H1 (cell line): Measurements from ENCODE around the gene TNFRSF1A. TPM values are rescaled to one million over a fixed set of nuclear protein-coding genes. Genes with fewer than 3 reads are reported as not detected.

ENCODE experiments used
- CTCF ChIA-PET: fragments of 300-600 bp; sonication (Branson Sonifier 250); formaldehyde crosslinking; loops from one replicate; lab custom pipeline; 2021; ENCODE audit not compliant: partially characterized antibody; lab: Charles Lee
- POLR2A ChIA-PET: fragments of 300-600 bp; sonication (Branson Sonifier 250); formaldehyde crosslinking; loops from one replicate; lab custom pipeline; 2021; ENCODE audit warnings: inconsistent platforms; ENCODE audit not compliant: partially characterized antibody; lab: Charles Lee
- DNase-seq, 2 experiments: peaks; one replicate each; pipeline versions ENCODE4 v3.0.0 to v3.0.0-alpha.2; 2010 to 2022; ENCODE audit warnings: low spot score in 2 of 2, low read depth in 1 of 2, mixed read lengths in 1 of 2
- FAIRE-seq: peaks from 2 replicates; lab custom pipeline; 2011; peaks lifted over from hg19 to GRCh38; lab: Jason Lieb, UNC
- H2AFZ ChIP-seq: 2 replicates; pipeline ENCODE4 v1.8.1; 2012; ENCODE audit warnings: low read length, inconsistent platforms
- H2AK5ac ChIP-seq: 2 replicates; pipeline ENCODE4 v1.6.1; 2013; ENCODE audit warnings: low read depth, low read length
- H2BK120ac ChIP-seq: replicated peaks from 2 replicates; pipeline ENCODE3; 2013; ENCODE audit warnings: low read depth, low read length, inconsistent platforms
- H2BK12ac ChIP-seq: 2 replicates; pipeline ENCODE4 v1.6.1; 2013; ENCODE audit warnings: low read depth, low read length
- H2BK15ac ChIP-seq: 2 replicates; pipeline ENCODE4 v1.6.1; 2013; ENCODE audit warnings: low read length
- H2BK20ac ChIP-seq: 2 replicates; pipeline ENCODE4 v1.6.1; 2013; ENCODE audit warnings: low read length
- H2BK5ac ChIP-seq: 2 replicates; pipeline ENCODE4 v1.6.1; 2013; ENCODE audit warnings: low read depth, low read length
- H3K14ac ChIP-seq: 2 replicates; pipeline ENCODE4 v1.6.1; 2013; ENCODE audit warnings: inconsistent platforms; ENCODE audit not compliant: insufficient read length
- H3K18ac ChIP-seq: 2 replicates; pipeline ENCODE4 v1.6.1; 2013; ENCODE audit warnings: low read length; ENCODE audit errors: extremely low read depth
- H3K23ac ChIP-seq: 2 replicates; pipeline ENCODE4 v1.6.1; 2013; ENCODE audit warnings: inconsistent platforms; ENCODE audit not compliant: insufficient read length
- H3K23me2 ChIP-seq: 2 replicates; pipeline ENCODE4 v1.6.1; 2013; ENCODE audit warnings: low read depth, low read length
- H3K27ac ChIP-seq: 2 replicates; pipeline ENCODE4 v1.6.1; 2011; ENCODE audit warnings: low read depth, low read length, inconsistent platforms
- H3K27me3 ChIP-seq, 4 experiments: replicated peaks in 1 of 4; 1 replicate in 1 of 4; 2 replicates in 3 of 4; pipeline versions ENCODE4 v1.6.1 to v1.8.1; 2011 to 2013; ENCODE audit warnings: low read length in 3 of 4, mild to moderate bottlenecking in 3 of 4, inconsistent platforms in 2 of 4, mixed read lengths in 2 of 4, moderate library complexity in 1 of 4; ENCODE audit not compliant: control insufficient read depth in 3 of 4, insufficient read depth in 3 of 4; ENCODE audit errors: extremely low read depth in 1 of 4
- H3K36me3 ChIP-seq, 4 experiments: 2 replicates each; pipeline versions ENCODE4 v1.6.1 to v1.8.1; 2011 to 2013; ENCODE audit warnings: mild to moderate bottlenecking in 4 of 4, low read length in 3 of 4, moderate library complexity in 2 of 4, control low read depth in 1 of 4, inconsistent platforms in 1 of 4; ENCODE audit not compliant: insufficient read depth in 4 of 4, control insufficient read depth in 2 of 4
- H3K4ac ChIP-seq: replicated peaks from 2 replicates; pipeline ENCODE3; 2013; ENCODE audit warnings: low read length, low read depth, mixed read lengths, inconsistent platforms; ENCODE audit not compliant: insufficient read length
- H3K4me1 ChIP-seq, 4 experiments: replicated peaks in 1 of 4; 1 replicate in 1 of 4; 2 replicates in 3 of 4; pipeline versions ENCODE4 v1.6.1 to v1.8.1; 2011 to 2013; ENCODE audit warnings: low read length in 3 of 4, inconsistent platforms in 2 of 4, mixed read lengths in 1 of 4; ENCODE audit not compliant: insufficient read depth in 4 of 4, control insufficient read depth in 3 of 4
- H3K4me2 ChIP-seq, 2 experiments: 2 replicates each; pipeline versions ENCODE4 v1.6.1 to v1.8.1; 2011 to 2013; ENCODE audit warnings: low read depth in 2 of 2, low read length in 2 of 2, control low read depth in 1 of 2, inconsistent platforms in 1 of 2, mild to moderate bottlenecking in 1 of 2; ENCODE audit not compliant: insufficient read depth in 1 of 2
- H3K4me3 ChIP-seq, 4 experiments: fragments of 200-600, 300-600 bp in 1 of 4; sonication (generic), shearing (Covaris generic), sonication (Bioruptor Twin) in 1 of 4; 2 replicates each; pipeline versions ENCODE4 v1.5.1 to v1.8.1; 2011 to 2016; ENCODE audit warnings: low read length in 4 of 4, low read depth in 3 of 4, control low read depth in 2 of 4, inconsistent platforms in 2 of 4, mild to moderate bottlenecking in 2 of 4, mixed read lengths in 1 of 4, moderate library complexity in 1 of 4; ENCODE audit not compliant: insufficient read depth in 2 of 4; ENCODE audit errors: extremely low read depth in 1 of 4
- H3K56ac ChIP-seq: replicated peaks from 2 replicates; pipeline ENCODE3; 2013; ENCODE audit warnings: low read depth, mild to moderate bottlenecking, mixed read lengths, low read length, inconsistent platforms; ENCODE audit not compliant: insufficient read length
- H3K79me1 ChIP-seq: 2 replicates; pipeline ENCODE4 v1.6.1; 2013; ENCODE audit warnings: low read depth, low read length, control low read depth
- H3K79me2 ChIP-seq, 2 experiments: 2 replicates each; pipeline versions ENCODE4 v1.6.1 to v1.8.1; 2012 to 2013; ENCODE audit warnings: low read length in 2 of 2, mild to moderate bottlenecking in 2 of 2, inconsistent platforms in 1 of 2; ENCODE audit not compliant: insufficient read depth in 2 of 2, control insufficient read depth in 1 of 2
- H3K9ac ChIP-seq, 4 experiments: replicated peaks in 1 of 4; 1 replicate in 1 of 4; 2 replicates in 3 of 4; pipeline versions ENCODE4 v1.6.1 to v1.8.1; 2011 to 2013; ENCODE audit warnings: low read depth in 3 of 4, low read length in 3 of 4, control low read depth in 2 of 4, mild to moderate bottlenecking in 2 of 4, moderate library complexity in 2 of 4, inconsistent platforms in 1 of 4; ENCODE audit errors: extremely low read depth in 1 of 4
- H3K9me3 ChIP-seq, 2 experiments: 2 replicates each; pipeline versions ENCODE4 v1.6.1 to v1.8.1; 2012 to 2013; ENCODE audit warnings: mild to moderate bottlenecking in 2 of 2, moderate library complexity in 2 of 2, control low read depth in 1 of 2, inconsistent platforms in 1 of 2, low read depth in 1 of 2, low read length in 1 of 2, mixed read lengths in 1 of 2; ENCODE audit not compliant: insufficient read depth in 2 of 2
- H4K20me1 ChIP-seq, 2 experiments: replicated peaks in 1 of 2; 2 replicates each; pipeline versions ENCODE3 to v1.8.1; 2011 to 2013; ENCODE audit warnings: inconsistent platforms in 2 of 2, low read length in 2 of 2, mild to moderate bottlenecking in 1 of 2; ENCODE audit not compliant: insufficient read depth in 2 of 2, control insufficient read depth in 1 of 2
- H4K5ac ChIP-seq: 2 replicates; pipeline ENCODE4 v1.6.1; 2013; ENCODE audit warnings: low read length, low read depth, mixed read lengths, inconsistent platforms; ENCODE audit not compliant: insufficient read length
- H4K8ac ChIP-seq: 2 replicates; pipeline ENCODE4 v1.8.0; 2013; ENCODE audit warnings: mild to moderate bottlenecking, moderate library complexity, low read length, inconsistent platforms; ENCODE audit not compliant: insufficient read depth; ENCODE audit errors: extremely low read depth
- H4K91ac ChIP-seq: replicated peaks from 2 replicates; pipeline ENCODE3; 2013; ENCODE audit warnings: low read length, mixed read lengths, inconsistent platforms; ENCODE audit not compliant: insufficient read length
- ATF2 ChIP-seq: IDR thresholded peaks from 2 replicates; pipeline ENCODE4 v1.6.1; 2012; ENCODE audit warnings: low read length, inconsistent platforms
- POLR2AphosphoS5 ChIP-seq: IDR thresholded peaks from 2 replicates; pipeline ENCODE4 v1.6.1; 2011; ENCODE audit warnings: low read depth, low read length
- RBBP5 ChIP-seq: IDR thresholded peaks from 2 replicates; pipeline ENCODE4 v1.7.1; 2012; ENCODE audit warnings: low read depth, mild to moderate bottlenecking, inconsistent platforms, low read length, moderate library complexity, borderline replicate concordance
- SIN3A ChIP-seq, 2 experiments: IDR thresholded peaks in 1 of 2; conservative IDR thresholded peaks in 1 of 2; 2 replicates each; pipeline ENCODE4 v1.6.1; 2011 to 2012; ENCODE audit warnings: low read length in 2 of 2, improper control_type of control experiment in 1 of 2, low read depth in 1 of 2, mild to moderate bottlenecking in 1 of 2
- TAF7 ChIP-seq: optimal IDR thresholded peaks from 2 replicates; pipeline ENCODE3; 2011; ENCODE audit warnings: low read depth, mild to moderate bottlenecking, inconsistent platforms, low read length, moderate library complexity, borderline replicate concordance
- TBP ChIP-seq: IDR thresholded peaks from 2 replicates; pipeline ENCODE4 v1.6.1; 2011; ENCODE audit warnings: low read depth, low read length, improper control_type of control experiment
- WGBS, 2 experiments: shearing (Covaris generic) in 1 of 2; methylation state at CpG; one replicate each; pipeline versions ENCODE4 v1.1.6 to v1.1.7; 2013 to 2015; ENCODE audit warnings: low lambda C conversion rate in 2 of 2, mixed read lengths in 2 of 2, inconsistent platforms in 1 of 2, low coverage in 1 of 2, missing lambda C conversion rate in 1 of 2; ENCODE audit not compliant: insufficient replicate concordance in 2 of 2, insufficient coverage in 1 of 2, insufficient read length in 1 of 2; ENCODE audit errors: extremely low coverage in 1 of 2, missing lambda C conversion rate in 1 of 2; 5-methylcytosine and 5-hydroxymethylcytosine counted together
- polyA plus RNA-seq, 7 experiments: library from polyadenylated mRNA; depleted of rRNA in 3 of 7; stranded (reverse) in 5 of 7; unstranded in 2 of 7; fragments of >200 nt in 5 of 7; fragments of 200-250 nt in 2 of 7; gene quantifications; 1 replicate in 5 of 7; 2 replicates in 1 of 7; 4 replicates in 1 of 7; pipeline versions ENCODE4 v1.2.1 to v1.2.3, GENCODE V29; 2011 to 2013; ENCODE audit warnings: missing spikeins in 2 of 7, mixed read lengths in 2 of 7
- total RNA-seq: library from RNA; stranded (reverse); fragmentation: NEBNext Ultra II Directional; extraction: Animal tissue kit (Norgen Biotek cat#: 25700); gene quantifications from 2 replicates; pipeline ENCODE4 v1.2.1, GENCODE V29; 2021

The TNFRSF1A gene
- total and polyA plus RNA-seq, 2 of the 8 experiments (the other 6 are each of a cell fraction or from before 2014, with no cell fraction given): 28.7 to 42.1 TPM

GRCh38 chr12:6334940-6335450 lies 6.9 kb downstream of the TNFRSF1A start:
- Histone ChIP-seq H3K14ac (no peak overlapping the region), H3K27ac (peak overlapping the region; percentile 88), H2BK15ac (peak overlapping the region; percentile 65; the same call in 1 of the 2 replicates), H3K27me3 (no peaks in the 10 kb centered on the region), H2BK20ac (peak overlapping the region; percentile 35; the same call in 1 of the 2 replicates), H3K79me1 (peaks cover 5% of the 10 kb centered on the region; the same call in 1 of the 2 replicates), H3K23ac (no peak overlapping the region), H2AFZ (no peak overlapping the region), H3K4ac (peak overlapping the region; percentile 1), H3K9me3 (no peaks in the 10 kb centered on the region), H3K56ac (no peak overlapping the region), H4K5ac (no peak overlapping the region), H4K20me1 (peaks cover 0 to 4% of the 10 kb centered on the region in 2 experiments), H3K36me3 (peaks cover 12 to 29% (median 18%) of the 10 kb centered on the region in 4 experiments; a peak in 5 of 8 replicates), H4K91ac (no peak overlapping the region), H2BK120ac (no peak overlapping the region), H3K23me2 (peaks cover 8% of the 10 kb centered on the region; the same call in 1 of the 2 replicates), H2BK12ac (peak overlapping the region; percentile 95), H4K8ac (no peak overlapping the region), H3K79me2 (peaks cover 2 to 53% of the 10 kb centered on the region in 2 experiments), H2BK5ac (peak overlapping the region; percentile 93), H3K9ac (no peak overlapping the region), H3K4me2 (peak overlapping the region; percentile 62 to 87; a peak in 2 of 4 replicates), H2AK5ac (peak overlapping the region; percentile 68; the same call in 1 of the 2 replicates), H3K4me1 (peaks cover 19 to 44% (median 28%) of the 10 kb centered on the region in 4 experiments), H3K18ac (peak overlapping the region; percentile 84), H3K4me3 (no peak overlapping the region)
- no peak for TF ChIP-seq RBBP5
- no peak for TF ChIP-seq TBP
- TF ChIP-seq POLR2AphosphoS5: no peak
- TF ChIP-seq SIN3A (conservative IDR thresholded peaks at IDR 0.05 in 1 of 2, IDR thresholded peaks at IDR 0.05 in 1 of 2; ENCODE audit: low read depth in 1 of 2, low read length in 2 of 2): no peak
- no peak for TF ChIP-seq ATF2
- TF ChIP-seq TAF7: no peak
- DNase-seq: no peak
- CTCF ChIA-PET: interaction anchor here (0.6 to 11.4 kb wide), 22 partner anchors 8 to 204 kb away, joined by 3 to 109 read pairs (median 4); partner anchors contain the start of gene SCNN1A
- POLR2A ChIA-PET: interaction anchor here (0.5 to 17.5 kb wide), 12 partner anchors 2 to 381 kb away, joined by 3 to 286 read pairs (median 12); partner anchors contain the start of genes SCNN1A, TAPBPL and TNFRSF1A
- WGBS, 2 experiments: 74% methylated on average over 13 of the region's 13 CpGs; no CpG with 5 or more reads in 1 of the 2 experiments
- FAIRE-seq: no peak
